CD4-positive, alpha-beta T cell treated with Interleukin-4 for 1 hour (primary cell): ENCODE measurements around the gene EVX2.

Experiments
- DNase-seq, 2 donors: peaks; one replicate each; pipeline ENCODE4 v3.0.0-alpha.2; 2020 to 2022

The EVX2 gene

DNA sequence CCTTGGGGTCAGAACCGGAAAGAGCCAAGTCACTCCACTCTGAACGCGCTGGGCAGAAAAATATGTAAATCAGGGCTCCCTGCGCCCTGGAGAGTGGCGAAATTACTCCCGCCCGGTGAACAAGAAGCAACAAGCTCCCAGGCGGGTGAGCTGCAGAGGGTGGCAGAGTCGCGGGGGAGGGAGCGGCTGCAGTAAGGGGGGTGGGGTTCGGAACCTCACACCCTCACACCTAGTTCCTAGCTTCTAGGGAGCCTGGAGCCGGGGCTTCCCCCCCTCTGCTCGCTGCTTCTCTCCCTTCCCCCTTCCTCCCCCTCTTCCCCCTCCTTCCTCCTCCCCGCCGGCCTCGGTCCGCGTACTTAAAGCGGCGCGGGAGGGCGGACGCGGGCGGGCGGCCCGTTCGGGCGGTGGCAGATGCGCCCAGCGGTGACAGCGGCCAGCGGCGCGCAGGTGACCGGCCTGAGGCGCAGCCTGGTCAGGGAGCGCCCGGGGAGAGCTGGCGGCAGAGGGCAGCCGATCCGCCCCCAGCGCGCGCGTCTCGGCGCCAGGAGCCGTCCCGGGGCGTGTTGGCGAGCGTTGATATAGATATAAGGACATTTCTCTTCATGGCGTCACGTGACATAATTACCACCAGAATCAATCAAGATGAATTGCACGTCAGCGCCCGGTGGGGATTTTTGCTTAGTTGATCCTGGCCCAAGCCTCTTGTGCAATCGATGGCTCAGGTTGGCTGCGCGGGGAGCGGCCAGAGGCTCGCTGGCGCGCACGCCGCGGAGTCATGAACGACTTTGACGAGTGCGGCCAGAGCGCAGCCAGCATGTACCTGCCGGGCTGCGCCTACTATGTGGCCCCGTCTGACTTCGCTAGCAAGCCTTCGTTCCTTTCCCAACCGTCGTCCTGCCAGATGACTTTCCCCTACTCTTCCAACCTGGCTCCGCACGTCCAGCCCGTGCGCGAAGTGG is 23.1 kb upstream of the EVX2 start, which contains the start of gene HOXD11:
HOXD11 (plus strand) TSS at position 700 of the 959 bp plus-strand sequence; CDS start at position 776, 76 bp downstream.
- no peak for DNase-seq

DNA sequence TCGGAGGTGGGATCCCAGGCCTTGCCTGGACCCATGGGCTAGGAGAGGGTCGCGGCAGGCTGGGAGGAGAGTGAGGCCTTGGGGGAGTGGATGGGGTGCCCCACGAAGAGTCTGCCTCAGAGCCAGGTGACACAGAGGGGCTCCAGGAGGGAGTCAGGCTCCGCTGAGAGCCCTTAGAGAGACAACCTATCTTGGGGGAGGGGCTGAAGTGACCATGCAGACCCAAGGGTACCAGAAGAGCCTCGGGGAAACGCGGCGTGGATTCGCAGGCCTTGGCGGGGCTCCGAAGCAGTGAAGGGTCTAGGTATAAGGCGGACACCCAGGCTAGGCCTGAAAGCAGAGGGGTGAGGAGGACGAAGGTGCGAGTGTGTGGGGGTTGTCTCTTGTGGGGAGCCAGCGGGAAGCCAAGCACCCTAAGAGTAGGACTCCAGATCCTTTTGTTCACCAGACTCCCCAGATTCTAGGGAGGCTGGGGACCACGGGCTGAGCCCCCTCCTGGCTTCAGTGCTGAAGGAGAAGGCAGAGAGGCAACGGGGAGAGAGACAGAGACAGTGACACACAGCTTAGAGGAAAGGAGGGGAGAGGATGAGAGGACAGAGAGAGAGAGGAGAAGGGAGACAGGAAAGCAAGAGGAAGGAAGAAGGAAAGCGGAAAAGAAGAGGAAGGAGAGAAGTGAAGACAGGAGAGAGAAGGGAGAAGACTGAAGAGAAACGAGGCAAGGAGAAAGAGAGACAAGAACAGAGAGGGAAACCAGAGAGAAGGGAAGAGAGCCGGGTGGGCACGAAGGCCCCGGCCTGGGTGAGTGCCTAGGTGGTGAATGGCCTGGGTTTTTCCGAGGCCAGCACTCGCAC is 22.2 kb upstream of the EVX2 start:
- DNase-seq: no peak

GRCh38 chr2:176105078-176105729 is 21.4 kb upstream of the EVX2 start:
- DNase-seq: peak in 1 of 2 donors; percentile 5

DNA sequence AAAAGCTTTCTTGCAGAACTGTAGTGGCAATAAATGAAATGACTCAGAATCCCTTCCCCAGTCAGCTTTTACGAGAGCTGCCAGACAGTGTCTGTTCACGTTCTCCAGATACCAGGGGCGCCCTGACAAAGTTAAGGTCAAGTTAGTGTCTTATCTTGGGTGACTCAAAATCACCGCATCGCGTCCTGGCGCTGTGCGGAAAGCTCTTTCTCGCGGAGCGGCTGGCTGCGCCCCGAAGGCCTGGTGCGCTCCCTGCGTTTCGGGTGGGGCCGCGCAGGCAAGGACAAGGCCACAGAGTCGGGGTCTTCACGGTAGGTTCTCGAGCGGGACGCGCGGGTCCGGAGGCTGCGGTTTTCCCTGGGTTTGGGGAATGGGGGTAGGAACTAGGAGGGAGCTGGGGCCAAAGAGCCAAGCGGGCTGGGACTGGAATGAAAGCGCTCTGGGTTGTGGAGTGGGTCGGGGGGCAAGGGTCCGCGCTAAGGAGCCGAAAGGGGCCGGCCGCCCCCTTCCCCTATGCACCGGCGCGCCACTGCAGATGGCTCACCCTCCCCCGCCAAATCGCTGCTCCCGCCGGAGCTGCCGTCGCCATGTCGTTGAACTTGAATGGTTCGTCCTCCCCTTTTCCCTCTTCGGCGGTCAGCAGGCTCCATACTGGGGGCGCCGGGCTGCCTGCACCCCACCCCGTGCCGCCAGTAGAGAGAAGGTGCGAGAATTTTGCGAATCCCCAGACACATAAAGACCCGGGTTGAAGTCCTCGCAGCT is 20.7 kb upstream of the EVX2 start:
- peak in 1 of 2 donors; percentile 5 for DNase-seq

GRCh38 chr2:176103742-176104315 is 20.1 kb upstream of the EVX2 start:
- DNase-seq: peak in 1 of 2 donors; percentile 2

- DNase-seq: no peak
Observed at GRCh38 chr2:176103194-176103593, 19.4 kb upstream of the EVX2 start.

DNA sequence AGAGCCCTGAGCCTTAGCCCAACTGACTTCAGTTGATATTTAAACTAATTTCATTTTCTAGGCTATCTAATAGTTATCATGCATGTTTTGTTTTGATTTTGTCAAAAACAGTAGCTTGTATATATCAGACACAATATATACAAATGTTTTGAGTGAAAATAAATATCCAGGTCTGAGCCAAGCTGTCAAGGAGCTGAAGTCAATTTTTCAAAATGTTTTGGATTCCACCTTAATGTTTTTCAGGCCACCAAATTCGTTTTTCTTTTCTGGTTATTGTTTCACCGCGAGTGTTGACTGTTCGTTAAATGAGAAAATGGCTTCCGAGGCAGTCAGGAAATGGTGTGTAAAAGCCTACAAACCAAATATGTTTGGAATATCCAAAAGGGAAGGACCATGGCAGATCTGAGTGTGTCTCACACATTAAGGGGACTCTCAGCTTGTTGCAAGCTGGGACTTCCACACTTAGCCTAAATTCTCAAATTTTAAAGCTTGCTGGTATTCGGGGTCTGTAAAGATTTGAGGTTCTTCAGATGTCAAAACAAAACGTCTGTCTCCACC is 18.6 kb upstream of the EVX2 start:
- DNase-seq: no peak

- DNase-seq: peak in 1 of 2 donors; percentile 2
Observed at GRCh38 chr2:176101842-176102241, 18.1 kb upstream of the EVX2 start.

GRCh38 chr2:176101216-176101830 is 17.6 kb upstream of the EVX2 start:
- peak in 1 of 2 donors; percentile 1 for DNase-seq

DNA sequence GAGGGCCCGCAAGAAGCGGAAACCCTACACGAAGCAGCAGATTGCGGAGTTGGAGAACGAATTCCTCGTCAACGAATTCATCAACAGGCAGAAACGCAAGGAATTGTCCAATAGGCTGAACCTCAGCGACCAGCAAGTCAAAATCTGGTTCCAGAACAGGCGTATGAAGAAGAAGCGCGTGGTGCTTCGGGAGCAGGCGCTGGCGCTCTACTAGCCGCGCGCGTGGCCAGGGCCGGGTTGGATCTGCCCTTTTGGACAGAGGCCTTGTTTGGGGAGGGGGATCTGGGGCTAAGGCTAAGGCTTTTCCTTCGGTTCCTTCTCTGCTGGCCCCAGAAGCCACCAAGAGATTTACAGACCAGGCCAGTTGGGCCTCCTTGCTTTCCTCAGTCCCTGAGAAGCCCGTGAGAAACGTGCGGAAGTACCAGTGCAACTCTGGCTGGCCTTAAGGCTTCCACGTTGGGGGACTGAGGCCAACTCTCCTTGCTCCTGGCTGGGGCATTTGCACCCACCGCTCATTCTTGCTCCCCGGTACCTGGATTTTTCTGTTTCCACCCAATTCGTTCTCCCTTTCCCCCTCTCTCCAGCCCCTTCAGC is 16.9 kb upstream of the EVX2 start:
- peak in 1 of 2 donors; percentile 0 for DNase-seq

DNA sequence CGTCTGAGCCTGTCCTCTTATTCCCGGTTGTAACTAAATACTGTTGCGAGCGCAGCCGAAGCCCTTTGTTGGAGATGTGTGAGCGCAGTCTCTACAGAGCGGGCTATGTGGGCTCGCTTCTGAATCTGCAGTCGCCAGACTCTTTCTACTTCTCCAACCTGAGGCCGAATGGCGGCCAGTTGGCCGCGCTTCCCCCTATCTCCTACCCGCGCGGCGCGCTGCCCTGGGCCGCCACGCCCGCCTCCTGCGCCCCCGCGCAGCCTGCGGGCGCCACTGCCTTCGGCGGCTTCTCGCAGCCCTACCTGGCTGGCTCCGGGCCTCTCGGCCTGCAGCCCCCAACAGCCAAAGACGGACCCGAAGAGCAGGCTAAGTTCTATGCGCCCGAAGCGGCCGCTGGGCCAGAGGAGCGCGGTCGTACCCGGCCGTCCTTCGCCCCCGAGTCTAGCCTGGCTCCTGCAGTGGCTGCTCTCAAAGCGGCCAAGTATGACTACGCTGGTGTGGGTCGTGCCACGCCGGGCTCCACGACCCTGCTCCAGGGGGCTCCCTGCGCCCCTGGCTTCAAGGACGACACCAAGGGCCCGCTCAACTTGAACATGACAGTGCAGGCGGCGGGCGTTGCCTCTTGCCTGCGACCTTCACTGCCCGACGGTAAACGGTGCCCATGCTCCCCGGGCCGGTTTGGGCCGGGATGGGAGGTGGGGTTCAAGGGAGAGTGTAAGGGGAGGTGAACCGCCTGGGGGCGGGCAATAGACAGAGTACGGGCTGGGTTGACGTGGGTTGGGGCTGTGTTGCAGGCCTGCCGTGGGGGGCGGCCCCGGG is 16.2 kb upstream of the EVX2 start, which contains the start of gene HOXD12:
HOXD12 (plus strand) TSS at position 68 of the 819 bp plus-strand sequence; CDS start at position 75, 7 bp downstream.
- DNase-seq: peak in 1 of 2 donors; percentile 1

DNA sequence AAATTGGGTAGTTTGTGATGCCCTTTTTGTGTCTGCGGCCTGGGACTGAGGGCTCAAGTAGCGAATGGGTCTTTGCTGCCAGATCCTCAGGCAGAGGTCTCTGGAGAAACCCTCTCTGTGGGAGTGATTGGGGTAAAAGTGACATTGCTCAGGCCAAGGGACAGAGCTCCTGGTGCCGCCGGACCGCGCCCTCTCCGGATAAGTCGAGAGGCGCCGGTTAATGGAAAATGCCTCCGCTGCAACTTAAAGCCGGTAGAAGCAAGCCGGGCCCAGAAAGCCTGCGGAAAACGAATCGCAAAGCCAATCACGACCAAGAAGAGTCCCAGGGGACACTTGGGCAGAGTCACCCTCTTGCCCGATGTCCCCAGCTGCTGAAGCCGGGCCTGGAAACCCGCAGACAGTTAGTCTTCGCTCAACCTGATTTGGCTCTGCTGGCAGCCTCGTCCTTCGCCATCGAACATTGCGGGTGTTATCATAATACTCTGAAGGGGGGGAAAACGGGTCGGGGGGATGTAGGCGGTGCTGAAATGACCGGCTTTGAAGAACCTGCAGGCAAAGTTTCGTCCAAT is 15.5 kb upstream of the EVX2 start:
- peak in 1 of 2 donors; percentile 2 for DNase-seq

GRCh38 chr2:176098366-176099158 is 14.8 kb upstream of the EVX2 start:
- DNase-seq: peak in 1 of 2 donors; percentile 6

DNA sequence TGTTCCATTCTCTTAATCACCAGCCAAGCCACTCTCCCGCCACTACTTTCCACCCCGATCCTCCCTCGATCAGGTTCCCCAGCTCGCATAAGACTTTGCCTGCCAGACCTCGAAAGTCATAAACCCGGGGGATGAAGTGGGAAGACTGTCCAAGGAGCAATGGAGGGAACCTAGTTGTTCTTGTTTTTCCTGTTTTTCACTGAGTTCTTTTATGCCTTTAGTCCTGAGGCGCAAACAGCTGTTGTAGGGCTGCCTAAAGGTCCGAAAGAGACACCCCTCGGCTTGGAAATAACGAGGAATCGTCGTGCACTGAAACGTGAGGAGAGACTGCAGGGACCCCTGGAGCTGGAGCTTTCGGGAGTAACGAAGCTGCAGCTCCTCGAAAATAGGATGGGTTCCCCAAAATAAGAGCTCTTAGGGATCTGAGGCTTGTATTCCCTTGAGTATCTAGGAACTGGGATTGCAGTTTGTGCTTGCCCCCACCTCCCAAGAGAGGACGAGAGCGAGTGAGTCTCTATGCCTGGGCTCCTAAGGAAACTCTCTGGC is 14.1 kb upstream of the EVX2 start:
- no peak for DNase-seq

GRCh38 chr2:176096986-176097819 is 13.4 kb upstream of the EVX2 start:
- peak; percentile 52 to 61 for DNase-seq

GRCh38 chr2:176096243-176096985 is 12.7 kb upstream of the EVX2 start:
- no peak for DNase-seq
